HG02763 (cell line): ENCODE results near the gene PANK2.

Source experiments
- ATAC-seq: cut with Tn5 transposase; IDR thresholded peaks from one replicate; pipeline ENCODE4 v1.9.1; 2021; ENCODE audit warnings: mild to moderate bottlenecking, moderate library complexity; ENCODE audit not compliant: unreplicated experiment

PANK2 gene

GRCh38 chr20:3900187-3900604 is 11.0 kb downstream of the PANK2 start:
- no peak for ATAC-seq

- no peak for ATAC-seq
These were observed 12.0 kb downstream of the PANK2 start for GRCh38 chr20:3901028-3901705.

GRCh38 chr20:3901706-3902440 is 12.7 kb downstream of the PANK2 start:
- no peak for ATAC-seq

GRCh38 chr20:3902446-3902845 is 13.3 kb downstream of the PANK2 start:
- ATAC-seq, result no peak

- ATAC-seq, result no peak
These were observed 15.0 kb downstream of the PANK2 start for GRCh38 chr20:3904224-3904623.

- ATAC-seq, result no peak
These were observed 15.7 kb downstream of the PANK2 start for GRCh38 chr20:3904857-3905256.

GRCh38 chr20:3906744-3907721 is 17.8 kb downstream of the PANK2 start:
- peak; percentile 82 for ATAC-seq

GRCh38 chr20:3908667-3909066 is 19.5 kb downstream of the PANK2 start:
- no peak for ATAC-seq

GRCh38 chr20:3909952-3910366 is 20.8 kb downstream of the PANK2 start:
- ATAC-seq, result no peak

- ATAC-seq, result no peak
These were observed 21.7 kb downstream of the PANK2 start for GRCh38 chr20:3910853-3911252.

GRCh38 chr20:3911956-3912355 is 22.8 kb downstream of the PANK2 start:
- no peak for ATAC-seq

GRCh38 chr20:3914446-3914845 is 25.3 kb downstream of the PANK2 start:
- no peak for ATAC-seq

- no peak for ATAC-seq
These were observed 26.5 kb downstream of the PANK2 start for GRCh38 chr20:3915691-3916090.

GRCh38 chr20:3916364-3916763 is 27.2 kb downstream of the PANK2 start:
- no peak for ATAC-seq

- no peak for ATAC-seq
These were observed 30.2 kb downstream of the PANK2 start for GRCh38 chr20:3919352-3919751.

GRCh38 chr20:3922223-3922982 is 33.2 kb downstream of the PANK2 start:
- no peak for ATAC-seq

- ATAC-seq, result no peak
These were observed 33.8 kb downstream of the PANK2 start for GRCh38 chr20:3922983-3923339.

GRCh38 chr20:3923818-3924217 is 34.6 kb downstream of the PANK2 start:
- ATAC-seq, result no peak

GRCh38 chr20:3924304-3925112 is 35.3 kb downstream of the PANK2 start:
- ATAC-seq, result no peak
